OCI-LY3 (cell line): ENCODE data around the gene TMEM150C.

Experiments used
- EZH2phosphoT487 ChIP-seq: fragments of 200-600 bp; shearing (Covaris generic); IDR thresholded peaks from 2 replicates; pipeline ENCODE4 v1.6.1; 2018; ENCODE audit warnings: antibody characterized with exemption, mixed run types, low read depth
- TF ChIP-seq, protein P1 (sequence below): fragments of 200-600, 300-600 bp; sonication (generic); IDR thresholded peaks from 2 replicates; pipeline ENCODE4 v1.5.1; 2014; ENCODE audit warnings: antibody characterized with exemption, low read length, low read depth

DNA sequence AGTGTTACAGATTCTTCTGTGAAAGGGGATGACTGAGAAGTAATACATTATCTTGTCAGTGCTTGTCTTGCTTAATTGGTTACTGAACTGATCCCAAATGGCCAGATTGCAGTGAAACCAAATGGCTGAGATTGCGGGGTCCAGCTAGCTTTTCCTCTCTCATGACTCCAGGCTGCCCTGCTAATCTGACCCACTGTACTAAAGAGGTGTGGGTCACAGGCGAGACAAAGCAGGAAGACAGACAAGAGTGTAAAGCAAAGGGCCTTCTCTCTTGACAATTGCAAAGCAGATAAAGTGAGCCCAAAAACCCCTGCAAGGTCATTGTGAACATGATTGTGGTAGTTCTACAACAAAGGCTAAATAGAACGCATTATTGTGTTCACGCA, 2.1 kb downstream of the TMEM150C start:
- TF ChIP-seq, protein P1, sequence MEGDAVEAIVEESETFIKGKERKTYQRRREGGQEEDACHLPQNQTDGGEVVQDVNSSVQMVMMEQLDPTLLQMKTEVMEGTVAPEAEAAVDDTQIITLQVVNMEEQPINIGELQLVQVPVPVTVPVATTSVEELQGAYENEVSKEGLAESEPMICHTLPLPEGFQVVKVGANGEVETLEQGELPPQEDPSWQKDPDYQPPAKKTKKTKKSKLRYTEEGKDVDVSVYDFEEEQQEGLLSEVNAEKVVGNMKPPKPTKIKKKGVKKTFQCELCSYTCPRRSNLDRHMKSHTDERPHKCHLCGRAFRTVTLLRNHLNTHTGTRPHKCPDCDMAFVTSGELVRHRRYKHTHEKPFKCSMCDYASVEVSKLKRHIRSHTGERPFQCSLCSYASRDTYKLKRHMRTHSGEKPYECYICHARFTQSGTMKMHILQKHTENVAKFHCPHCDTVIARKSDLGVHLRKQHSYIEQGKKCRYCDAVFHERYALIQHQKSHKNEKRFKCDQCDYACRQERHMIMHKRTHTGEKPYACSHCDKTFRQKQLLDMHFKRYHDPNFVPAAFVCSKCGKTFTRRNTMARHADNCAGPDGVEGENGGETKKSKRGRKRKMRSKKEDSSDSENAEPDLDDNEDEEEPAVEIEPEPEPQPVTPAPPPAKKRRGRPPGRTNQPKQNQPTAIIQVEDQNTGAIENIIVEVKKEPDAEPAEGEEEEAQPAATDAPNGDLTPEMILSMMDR, result no peak
- no peak for TF ChIP-seq EZH2phosphoT487
